ENCODE data around the gene AZIN2. TPM values are rescaled to one million over a fixed set of nuclear protein-coding genes. Genes with fewer than 3 reads are reported as not detected.

AZIN2 gene
- total and polyA plus RNA-seq, 2 donors (not counting 3 experiments of a cell fraction or from before 2014, with no cell fraction given) = 0.91 to 1.4 TPM

DNA sequence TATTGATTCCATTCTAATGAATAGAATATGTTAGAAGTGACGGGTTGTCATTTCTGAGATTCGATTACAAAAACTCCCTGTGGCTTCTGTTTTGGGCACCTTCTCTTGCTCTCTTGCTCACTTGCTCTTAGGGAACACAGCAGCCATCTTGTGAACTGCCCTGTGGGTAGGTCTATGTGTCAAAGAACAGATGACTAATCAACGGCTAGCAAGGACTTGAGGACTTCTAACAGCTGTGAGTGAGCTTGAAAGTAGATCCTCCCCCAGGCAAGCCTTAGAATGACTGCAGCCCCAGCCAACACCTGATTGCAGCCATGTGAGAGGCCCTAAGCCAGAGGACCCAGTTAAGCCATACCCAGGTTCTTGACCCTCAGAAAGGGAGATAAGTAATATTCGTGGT is 49.3 kb downstream of the AZIN2 start:
- intact Hi-C loops (cut with micrococcal nuclease) = no loop called here
- no peak for DNase-seq (ENCODE audit: low read depth, low spot score)
- ChIA-PET CTCF (no interaction called here), POLR2A (no interaction called here)
- dilution Hi-C loops (cut with MboI; ENCODE audit: extremely low pct_ligation_motif_present, low sequenced_read_pairs) = no loop called here
- Histone ChIP-seq H3K27ac (ENCODE audit: insufficient read depth, low read depth, low read length) (no peak overlapping the region), H3K79me2 (ENCODE audit: control insufficient read depth, insufficient read depth, low read length) (no peaks in the 10 kb centered on the region), H2AFZ (ENCODE audit: low read depth, low read length) (no peak overlapping the region), H3K9me3 (replicated peaks; ENCODE audit: control insufficient read depth, insufficient read depth, low read length) (no peaks in the 10 kb centered on the region), H3K36me3 (ENCODE audit: control insufficient read depth in 2 of 2, extremely low read depth in 1 of 2, insufficient read depth in 2 of 2, low read length in 2 of 2) (no peaks in the 10 kb centered on the region), H3K27me3 (ENCODE audit: control insufficient read depth in 2 of 2, insufficient read depth in 2 of 2, low read length in 2 of 2) (peaks cover under 1 to 2% of the 10 kb centered on the region in 2 experiments), H3K9ac (replicated peaks; ENCODE audit: extremely low read depth, insufficient read depth, low read length) (no peak overlapping the region), H3K9me1 (replicated peaks; ENCODE audit: control insufficient read depth, extremely low read depth, insufficient read depth, low read length) (no peaks in the 10 kb centered on the region), H3K4me3 (replicated peaks in 1 of 3; ENCODE audit: insufficient read depth in 1 of 3, low read depth in 1 of 3, low read length in 3 of 3) (no peak overlapping the region), H3K4me1 (ENCODE audit: control insufficient read depth, extremely low read depth, insufficient read depth, low read length) (peaks cover 10% of the 10 kb centered on the region), H4K20me1 (replicated peaks; ENCODE audit: control insufficient read depth, extremely low read depth, insufficient read depth, low read length) (no peaks in the 10 kb centered on the region), H3K4me2 (ENCODE audit: insufficient read depth, low read length) (no peak overlapping the region)
- BruUV-seq (replicated peaks) = no TSS peak
- no peak for FAIRE-seq
- TF ChIP-seq EZH2 (IDR thresholded peaks at IDR 0.05; ENCODE audit: borderline replicate concordance, low read depth, low read length, severe bottlenecking) (no peak), JUN (IDR thresholded peaks at IDR 0.05; ENCODE audit: borderline replicate concordance, insufficient read depth, insufficient read length, low read depth) (no peak), POLR2AphosphoS5 (IDR thresholded peaks at IDR 0.05; ENCODE audit: insufficient read depth, low read depth, low read length) (no peak), MAX (IDR thresholded peaks at IDR 0.05; ENCODE audit: insufficient read depth, insufficient read length) (no peak), POLR2A (IDR thresholded peaks at IDR 0.05; ENCODE audit: low read depth, low read length) (no peak), MYC (IDR thresholded peaks at IDR 0.05; ENCODE audit: low read depth, low read length) (no peak), FOS (IDR thresholded peaks at IDR 0.05; ENCODE audit: borderline replicate concordance, insufficient read depth, low read length) (no peak), GATA2 (IDR thresholded peaks at IDR 0.05; ENCODE audit: insufficient read depth, insufficient read length, low read depth, low read length) (no peak)
- TF ChIP-seq, protein P1, sequence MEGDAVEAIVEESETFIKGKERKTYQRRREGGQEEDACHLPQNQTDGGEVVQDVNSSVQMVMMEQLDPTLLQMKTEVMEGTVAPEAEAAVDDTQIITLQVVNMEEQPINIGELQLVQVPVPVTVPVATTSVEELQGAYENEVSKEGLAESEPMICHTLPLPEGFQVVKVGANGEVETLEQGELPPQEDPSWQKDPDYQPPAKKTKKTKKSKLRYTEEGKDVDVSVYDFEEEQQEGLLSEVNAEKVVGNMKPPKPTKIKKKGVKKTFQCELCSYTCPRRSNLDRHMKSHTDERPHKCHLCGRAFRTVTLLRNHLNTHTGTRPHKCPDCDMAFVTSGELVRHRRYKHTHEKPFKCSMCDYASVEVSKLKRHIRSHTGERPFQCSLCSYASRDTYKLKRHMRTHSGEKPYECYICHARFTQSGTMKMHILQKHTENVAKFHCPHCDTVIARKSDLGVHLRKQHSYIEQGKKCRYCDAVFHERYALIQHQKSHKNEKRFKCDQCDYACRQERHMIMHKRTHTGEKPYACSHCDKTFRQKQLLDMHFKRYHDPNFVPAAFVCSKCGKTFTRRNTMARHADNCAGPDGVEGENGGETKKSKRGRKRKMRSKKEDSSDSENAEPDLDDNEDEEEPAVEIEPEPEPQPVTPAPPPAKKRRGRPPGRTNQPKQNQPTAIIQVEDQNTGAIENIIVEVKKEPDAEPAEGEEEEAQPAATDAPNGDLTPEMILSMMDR (IDR thresholded peaks at IDR 0.05; ENCODE audit: extremely low read depth in 1 of 2, insufficient read depth in 1 of 2, low read depth in 1 of 2, low read length in 2 of 2) = no peak
